ENCODE results near the gene CACNA1I. TPM values are rescaled to one million over a fixed set of nuclear protein-coding genes. Genes with fewer than 3 reads are reported as not detected.
A peak's percentile ranks its signal among the peaks of the same experiment; 100 is the strongest.

The CACNA1I gene
- total RNA-seq, 3 donors from 2014 or later (not counting 1 experiment from before 2014, with no cell fraction given), result 0.05 to 0.83 (median 0.72) TPM

GRCh38 chr22:39612811-39613548, 42.4 kb downstream of the CACNA1I start:
- H3K4me1 ChIP-seq (ENCODE audit: control insufficient read depth, insufficient read depth, low read length), result no peaks in the 10 kb centered on the region
- peak overlapping the region in 1 of 2 donors; percentile 64 for H3K27ac Mint-ChIP-seq
- no peak overlapping the region for H3K4me3 ChIP-seq (ENCODE audit: low read length)
- TF ChIP-seq CTCF (IDR thresholded peaks at IDR 0.05), result no peak
- H3K9me3 ChIP-seq (ENCODE audit: control insufficient read depth, insufficient read depth, low read length), result peaks cover 6% of the 10 kb centered on the region
- peaks cover 6 to 13% of the 10 kb centered on the region in 2 donors for H3K4me1 Mint-ChIP-seq
- no peak overlapping the region for H3K27ac ChIP-seq (ENCODE audit: low read length)
- ATAC-seq (no peak), DNase-seq (peak in 1 of 2 donors; percentile 64)
- H3K9me3 Mint-ChIP-seq, result no peaks in the 10 kb centered on the region
- 69% methylated on average over 7 of the region's 7 CpGs for WGBS (ENCODE audit: insufficient coverage)
- peaks cover 16 to 24% of the 10 kb centered on the region in 2 donors for H3K27me3 Mint-ChIP-seq (ENCODE audit: low read depth in 2 of 2)
- intact Hi-C loops (cut with micrococcal nuclease), result no loop called here
- H3K36me3 ChIP-seq (ENCODE audit: control insufficient read depth, insufficient read depth, low read length), result no peaks in the 10 kb centered on the region
- H3K27me3 ChIP-seq (ENCODE audit: control insufficient read depth, insufficient read depth, low read length), result no peaks in the 10 kb centered on the region
- no peaks in the 10 kb centered on the region for H3K36me3 Mint-ChIP-seq
- no peak overlapping the region for H3K4me3 Mint-ChIP-seq

- no peak overlapping the region for H3K4me3 Mint-ChIP-seq
- Histone ChIP-seq H3K27ac (ENCODE audit: low read length) (no peak overlapping the region), H3K9me3 (ENCODE audit: control insufficient read depth, insufficient read depth, low read length) (peaks cover 6% of the 10 kb centered on the region), H3K4me3 (ENCODE audit: low read length) (no peak overlapping the region), H3K4me1 (ENCODE audit: control insufficient read depth, insufficient read depth, low read length) (no peaks in the 10 kb centered on the region), H3K27me3 (ENCODE audit: control insufficient read depth, insufficient read depth, low read length) (no peaks in the 10 kb centered on the region), H3K36me3 (ENCODE audit: control insufficient read depth, insufficient read depth, low read length) (no peaks in the 10 kb centered on the region)
- H3K27me3 Mint-ChIP-seq (ENCODE audit: low read depth in 2 of 2), result peaks cover 16 to 27% of the 10 kb centered on the region in 2 donors
- intact Hi-C loops (cut with micrococcal nuclease), result no loop called here
- peaks cover 6 to 15% of the 10 kb centered on the region in 2 donors for H3K4me1 Mint-ChIP-seq
- WGBS (ENCODE audit: insufficient coverage), result 94% methylated on average over 10 of the region's 10 CpGs
- ATAC-seq (no peak), DNase-seq (no peak)
- no peak for TF ChIP-seq CTCF (IDR thresholded peaks at IDR 0.05)
- no peaks in the 10 kb centered on the region for H3K9me3 Mint-ChIP-seq
- no peaks in the 10 kb centered on the region for H3K36me3 Mint-ChIP-seq
- no peak overlapping the region for H3K27ac Mint-ChIP-seq
These were observed 43.0 kb downstream of the CACNA1I start for GRCh38 chr22:39613549-39613921.

GRCh38 chr22:39614442-39614841, 43.9 kb downstream of the CACNA1I start:
- 57% methylated on average over 2 of the region's 4 CpGs for WGBS (ENCODE audit: insufficient coverage)
- Histone ChIP-seq H3K4me1 (ENCODE audit: control insufficient read depth, insufficient read depth, low read length) (no peaks in the 10 kb centered on the region), H3K27me3 (ENCODE audit: control insufficient read depth, insufficient read depth, low read length) (no peaks in the 10 kb centered on the region), H3K4me3 (ENCODE audit: low read length) (no peak overlapping the region), H3K9me3 (ENCODE audit: control insufficient read depth, insufficient read depth, low read length) (peaks cover 6% of the 10 kb centered on the region), H3K27ac (ENCODE audit: low read length) (no peak overlapping the region), H3K36me3 (ENCODE audit: control insufficient read depth, insufficient read depth, low read length) (no peaks in the 10 kb centered on the region)
- intact Hi-C loops (cut with micrococcal nuclease), result no loop called here
- H3K36me3 Mint-ChIP-seq, result no peaks in the 10 kb centered on the region
- no peak for DNase-seq
- H3K27me3 Mint-ChIP-seq (ENCODE audit: low read depth in 2 of 2), result peaks cover 16 to 29% of the 10 kb centered on the region in 2 donors
- H3K27ac Mint-ChIP-seq, result no peak overlapping the region
- peaks cover 6 to 15% of the 10 kb centered on the region in 2 donors for H3K4me1 Mint-ChIP-seq
- no peaks in the 10 kb centered on the region for H3K9me3 Mint-ChIP-seq
- no peak for TF ChIP-seq CTCF (IDR thresholded peaks at IDR 0.05)
- no peak for ATAC-seq
- H3K4me3 Mint-ChIP-seq, result no peak overlapping the region

- Mint-ChIP-seq H3K27me3 (ENCODE audit: low read depth in 2 of 2) (peaks cover 16 to 40% of the 10 kb centered on the region in 2 donors), H3K27ac (no peak overlapping the region), H3K36me3 (no peaks in the 10 kb centered on the region), H3K9me3 (no peaks in the 10 kb centered on the region), H3K4me1 (peaks cover 6 to 12% of the 10 kb centered on the region in 2 donors), H3K4me3 (no peak overlapping the region)
- no peak for ATAC-seq
- Histone ChIP-seq H3K4me3 (ENCODE audit: low read length) (no peak overlapping the region), H3K4me1 (ENCODE audit: control insufficient read depth, insufficient read depth, low read length) (no peaks in the 10 kb centered on the region), H3K27ac (ENCODE audit: low read length) (no peak overlapping the region), H3K36me3 (ENCODE audit: control insufficient read depth, insufficient read depth, low read length) (no peaks in the 10 kb centered on the region), H3K9me3 (ENCODE audit: control insufficient read depth, insufficient read depth, low read length) (peaks cover 6% of the 10 kb centered on the region), H3K27me3 (ENCODE audit: control insufficient read depth, insufficient read depth, low read length) (no peaks in the 10 kb centered on the region)
- 74% methylated on average over 9 of the region's 9 CpGs for WGBS (ENCODE audit: insufficient coverage)
- DNase-seq, result no peak
- intact Hi-C loops (cut with micrococcal nuclease), result no loop called here
- no peak for TF ChIP-seq CTCF (IDR thresholded peaks at IDR 0.05)
These were observed 45.5 kb downstream of the CACNA1I start for GRCh38 chr22:39616051-39616450.

All from natural killer cell (primary cell).